GM12878 (cell line): ENCODE measurements around the gene RABL3. TPM values are rescaled to one million over a fixed set of nuclear protein-coding genes. Genes with fewer than 3 reads are reported as not detected.

Experiments
- ATAC-seq: fragments of 200-7000 bp; cut with Tn5 transposase; 3 replicates; pipeline ENCODE4 v1.9.1; 2020; ENCODE audit warnings: mild to moderate bottlenecking, moderate library complexity
- BruUV-seq: library from RNA; stranded (reverse); fragments of 400-500 nt; replicated peaks from 2 replicates; lab custom pipeline; 2021; lab: Mats Ljungman, UMichigan
- CTCF ChIA-PET: fragments of 300-600 bp; sonication (Branson Sonifier 250); formaldehyde crosslinking; extraction: SDS; loops from one replicate; lab custom pipeline; 2021; ENCODE audit warnings: inconsistent platforms; lab: Yijun Ruan, JAX
- POLR2A ChIA-PET: fragments of 350-600 bp; formaldehyde crosslinking; extraction: SDS; loops from one replicate; lab custom pipeline; 2021; ENCODE audit warnings: inconsistent platforms; lab: Charles Lee
- RAD21 ChIA-PET: fragments of 300-600 bp; sonication (Branson Sonifier 250); formaldehyde crosslinking; loops from one replicate; lab custom pipeline; 2023; ENCODE audit warnings: antibody characterized with exemption; ENCODE audit not compliant: unreplicated experiment; lab: Charles Lee
- SMC1A ChIA-PET: fragments of 300-600 bp; sonication (Branson Sonifier 250); formaldehyde crosslinking; loops from one replicate; lab custom pipeline; 2023; ENCODE audit not compliant: unreplicated experiment, uncharacterized antibody; lab: Charles Lee
- DNase-seq: peaks from one replicate; pipeline ENCODE4 v3.0.0-alpha.2; 2011; ENCODE audit warnings: low read depth, low spot score
- FAIRE-seq: peaks from 3 replicates; lab custom pipeline; 2011; peaks lifted over from hg19 to GRCh38; lab: Jason Lieb, UNC
- H2AFZ ChIP-seq: 2 replicates; pipeline ENCODE4 v1.6.0; 2011; ENCODE audit warnings: low read depth, low read length, control low read depth; ENCODE audit not compliant: control insufficient read depth
- H3K27ac ChIP-seq: 2 replicates; pipeline ENCODE4 v1.5.1; 2011; ENCODE audit warnings: control low read depth; ENCODE audit not compliant: control insufficient read depth, insufficient read depth
- H3K27me3 ChIP-seq, 2 experiments: replicated peaks in 1 of 2; 2 replicates each; pipeline versions ENCODE4 v1.6.0 to v1.6.1; 2011; ENCODE audit warnings: low read length in 1 of 2; ENCODE audit not compliant: control insufficient read depth in 2 of 2, insufficient read depth in 2 of 2
- H3K36me3 ChIP-seq, 2 experiments: 2 replicates each; pipeline ENCODE4 v1.5.1; 2011; ENCODE audit warnings: low read length in 1 of 2; ENCODE audit not compliant: control insufficient read depth in 2 of 2, insufficient read depth in 2 of 2
- H3K4me1 ChIP-seq: 2 replicates; pipeline ENCODE4 v1.6.1; 2011; ENCODE audit warnings: mild to moderate bottlenecking, low read length, moderate library complexity, mixed read lengths; ENCODE audit not compliant: control insufficient read depth, insufficient read depth
- H3K4me2 ChIP-seq: 2 replicates; pipeline ENCODE4 v1.6.0; 2011; ENCODE audit warnings: control low read depth; ENCODE audit not compliant: control insufficient read depth, insufficient read depth
- H3K4me3 ChIP-seq: fragments of 200-600 bp; sonication (generic); 2 replicates; pipeline ENCODE4 v1.5.1; 2016
- H3K79me2 ChIP-seq: 2 replicates; pipeline ENCODE4 v1.6.0; 2011; ENCODE audit warnings: low read length; ENCODE audit not compliant: control insufficient read depth, insufficient read depth
- H3K9ac ChIP-seq: 2 replicates; pipeline ENCODE4 v1.8.0; 2011; ENCODE audit warnings: low read length, control low read depth, mixed read lengths; ENCODE audit not compliant: control insufficient read depth, insufficient read depth
- H3K9me3 ChIP-seq: replicated peaks from 3 replicates; pipeline ENCODE4 v1.5.1; 2011; ENCODE audit warnings: mild to moderate bottlenecking, low read length; ENCODE audit not compliant: control insufficient read depth, insufficient read depth
- H4K20me1 ChIP-seq: 2 replicates; pipeline ENCODE4 v1.6.0; 2011; ENCODE audit not compliant: control insufficient read depth, insufficient read depth
- ASH2L ChIP-seq: fragments of 300-600, 200-600 bp; sonication (generic); IDR thresholded peaks from 2 replicates; pipeline ENCODE4 v1.6.1; 2017; ENCODE audit warnings: low read depth, mild to moderate bottlenecking, borderline replicate concordance
- ATF3 ChIP-seq: IDR thresholded peaks from 2 replicates; pipeline ENCODE4 v1.6.1; 2011; ENCODE audit warnings: low read depth, mild to moderate bottlenecking, low read length, moderate library complexity, borderline replicate concordance; ENCODE audit errors: extremely low read depth
- CBX5 ChIP-seq: sonication (generic); IDR thresholded peaks from 2 replicates; pipeline ENCODE4 v1.6.1; 2016; ENCODE audit warnings: low read depth, moderate library complexity, mild to moderate bottlenecking, inconsistent platforms
- ETV6 ChIP-seq, 2 experiments: fragments of 450-650 bp in 1 of 2; IDR thresholded peaks in 1 of 2; conservative IDR thresholded peaks in 1 of 2; 2 replicates each; pipeline ENCODE4 v1.6.1; 2014; ENCODE audit warnings: antibody characterized with exemption in 1 of 2, borderline replicate concordance in 1 of 2, low read depth in 1 of 2, mild to moderate bottlenecking in 1 of 2, moderate library complexity in 1 of 2
- HDAC2 ChIP-seq: fragments of 200-600 bp; sonication (generic); IDR thresholded peaks from 2 replicates; pipeline ENCODE4 v1.6.1; 2017
- IRF3 ChIP-seq: fragments of 450-650 bp; IDR thresholded peaks from 2 replicates; pipeline ENCODE4 v1.6.1; 2014; ENCODE audit warnings: mild to moderate bottlenecking
- MEF2A ChIP-seq: IDR thresholded peaks from 2 replicates; pipeline ENCODE4 v1.6.1; 2011; ENCODE audit warnings: low read depth, mild to moderate bottlenecking, low read length, moderate library complexity; ENCODE audit not compliant: insufficient read depth
- PBX3 ChIP-seq: IDR thresholded peaks from 2 replicates; pipeline ENCODE4 v1.6.1; 2011; ENCODE audit warnings: mild to moderate bottlenecking, low read depth, low read length, moderate library complexity; ENCODE audit not compliant: insufficient replicate concordance
- PKNOX1 ChIP-seq: fragments of 450-650 bp; IDR thresholded peaks from 2 replicates; pipeline ENCODE4 v1.6.1; 2016; ENCODE audit warnings: mild to moderate bottlenecking
- SREBF1 ChIP-seq: IDR thresholded peaks from 2 replicates; pipeline ENCODE4 v1.6.1; 2012; ENCODE audit warnings: mild to moderate bottlenecking, low read length
- SUPT20H ChIP-seq: IDR thresholded peaks from 2 replicates; pipeline ENCODE4 v1.6.1; 2011; ENCODE audit warnings: low read depth, mild to moderate bottlenecking, low read length, moderate library complexity, borderline replicate concordance; ENCODE audit not compliant: control insufficient read depth
- in situ Hi-C: fragments of 300-500 bp; cut with MboI; formaldehyde crosslinking; loops from 9 replicates; pipeline ENCODE4 v1.14.3; 2018; ENCODE audit warnings: mixed read lengths
- intact Hi-C: fragments of 100-400 bp; cut with micrococcal nuclease; formaldehyde crosslinking; loops from one replicate; pipeline ENCODE4 v1.14.2; 2022; ENCODE audit not compliant: unreplicated experiment
- polyA plus RNA-seq, 11 experiments: library from polyadenylated mRNA; depleted of rRNA in 4 of 11; unstranded in 6 of 11; stranded (reverse) in 5 of 11; fragments of >200 nt; fragmentation: Nextera tagmentation in 4 of 11; fragmentation: Illumina TruSeq in 1 of 11; extraction: Ambion mirVana in 4 of 11; extraction: Trizol in 1 of 11; gene quantifications; 1 replicate in 1 of 11; 2 replicates in 10 of 11; pipeline versions ENCODE4 v1.2.1 to v1.2.3, GENCODE V29; 2011 to 2016; ENCODE audit warnings: inconsistent platforms in 2 of 11, missing spikeins in 2 of 11, low read depth in 1 of 11
- total RNA-seq, 4 experiments: library from RNA; depleted of rRNA in 3 of 4; stranded (reverse); fragments of >200 nt in 3 of 4; fragmentation: Illumina TruSeq in 1 of 4; extraction: Trizol in 1 of 4; gene quantifications; 2 replicates each; pipeline versions ENCODE4 v1.2.1 to v1.2.3, GENCODE V29; 2013 to 2021

Gene RABL3
- total and polyA plus RNA-seq, 10 of the 15 experiments (the other 5 are each of a cell fraction or from before 2014, with no cell fraction given): 10.5 to 38.0 (median 25.2) TPM

- Histone ChIP-seq H3K79me2 (peaks cover 46% of the 10 kb centered on the region), H2AFZ (no peak overlapping the region), H3K27me3 (no peaks in the 10 kb centered on the region), H3K27ac (peak overlapping the region; percentile 65), H3K4me1 (peaks cover 18% of the 10 kb centered on the region), H3K4me2 (peak overlapping the region; percentile 59), H4K20me1 (no peaks in the 10 kb centered on the region), H3K9ac (no peak overlapping the region), H3K9me3 (no peaks in the 10 kb centered on the region; the same call in 2 of the 3 replicates), H3K36me3 (no peaks in the 10 kb centered on the region), H3K4me3 (0 out of 2 replicates have a peak overlapping the region, but pooled peaks have one; percentile 31)
- TF ChIP-seq SREBF1: no peak
- TF ChIP-seq PBX3: no peak
- no peak for TF ChIP-seq MEF2A
- TF ChIP-seq SUPT20H: no peak
- TF ChIP-seq CBX5: no peak
- no peak for TF ChIP-seq HDAC2
- TF ChIP-seq PKNOX1: no peak
- TF ChIP-seq ASH2L: no peak
- TF ChIP-seq ETV6 (conservative IDR thresholded peaks at IDR 0.05 in 1 of 2, IDR thresholded peaks at IDR 0.05 in 1 of 2; ENCODE audit: borderline replicate concordance in 1 of 2, low read depth in 1 of 2): no peak
- no peak for TF ChIP-seq ATF3
- TF ChIP-seq IRF3: no peak
- DNase-seq: no peak
- SMC1A ChIA-PET: interaction anchor here (0.6 to 4.3 kb wide), 10 partner anchors 9 to 189 kb away, joined by 3 to 27 read pairs (median 6); partner anchors contain the start of gene NDUFB4
- POLR2A ChIA-PET: interaction anchor here (0.9 to 1.8 kb wide), 5 partner anchors 8 to 167 kb away, joined by 3 to 5 read pairs (median 4); no protein-coding TSS in a partner anchor
- ATAC-seq: peak; percentile 38
- CTCF ChIA-PET: interaction anchor here (1.3 to 3.0 kb wide), 7 partner anchors 9 to 205 kb away, joined by 3 to 14 read pairs (median 5); partner anchors contain the start of gene GTF2E1
- RAD21 ChIA-PET: interaction anchor here (2.0 to 6.0 kb wide), 5 partner anchors 16 to 206 kb away, joined by 4 to 30 read pairs (median 8); partner anchors contain the start of genes GTF2E1, NDUFB4 and RABL3
- in situ Hi-C loops: no loop called here
- no peak for FAIRE-seq
- intact Hi-C loops: no loop called here
- no TSS peak for BruUV-seq
Measured at GRCh38 chr3:120764206-120764605, 21.9 kb upstream of the RABL3 start.
